ENCODE measurements around the gene TSSC4. TPM values are rescaled to one million over a fixed set of nuclear protein-coding genes. Genes with fewer than 3 reads are reported as not detected.
A peak's percentile ranks its signal among the peaks of the same experiment; 100 is the strongest.

TSSC4 gene
- total and polyA plus RNA-seq, 7 donors: 43.7 to 60.1 (median 49.6) TPM

GRCh38 chr11:2365571-2366210 lies 34.9 kb upstream of the TSSC4 start:
- Histone ChIP-seq H3K36me3 (no peaks in the 10 kb centered on the region), H3K27me3 (no peaks in the 10 kb centered on the region), H3K9me3 (no peaks in the 10 kb centered on the region), H3K4me1 (peaks cover 0 to 13% (median 10%) of the 10 kb centered on the region in 4 donors), H3K27ac (peak overlapping the region in 2 of 4 donors; percentile 31 to 33), H3K4me3 (no peak overlapping the region)
- DNase-seq: no peak
- intact Hi-C loops (cut with DNase I): no loop called here
- WGBS, 2 donors: 89% methylated on average over 16 of the region's 16 CpGs
- TF ChIP-seq EP300 (IDR thresholded peaks at IDR 0.05) (no peak), POLR2AphosphoS5 (IDR thresholded peaks at IDR 0.05) (no peak), POLR2A (IDR thresholded peaks at IDR 0.05) (no peak), CTCF (IDR thresholded peaks at IDR 0.05) (no peak)

- TF ChIP-seq POLR2AphosphoS5 (IDR thresholded peaks at IDR 0.05) (no peak), EP300 (IDR thresholded peaks at IDR 0.05) (no peak), CTCF (IDR thresholded peaks at IDR 0.05) (no peak), POLR2A (IDR thresholded peaks at IDR 0.05) (no peak)
- DNase-seq: no peak
- no peaks in the 10 kb centered on the region for H3K27me3 ChIP-seq
- H3K9me3 ChIP-seq: no peaks in the 10 kb centered on the region
- WGBS, 2 donors: 66 to 71% methylated on average over 11 of the region's 11 CpGs
- peak overlapping the region in 2 of 4 donors; percentile 31 to 33 for H3K27ac ChIP-seq
- no peaks in the 10 kb centered on the region for H3K36me3 ChIP-seq
- intact Hi-C loops (cut with DNase I): no loop called here
- H3K4me3 ChIP-seq: no peak overlapping the region
- H3K4me1 ChIP-seq: peaks cover 0 to 13% (median 10%) of the 10 kb centered on the region in 4 donors
Observed at GRCh38 chr11:2366276-2366675, 34.3 kb upstream of the TSSC4 start.

- Histone ChIP-seq H3K9me3 (no peaks in the 10 kb centered on the region), H3K27me3 (no peaks in the 10 kb centered on the region), H3K4me3 (no peak overlapping the region), H3K27ac (peak overlapping the region in 2 of 4 donors; percentile 31 to 33), H3K36me3 (no peaks in the 10 kb centered on the region), H3K4me1 (peaks cover 0 to 13% (median 10%) of the 10 kb centered on the region in 4 donors)
- intact Hi-C loops (cut with DNase I): no loop called here
- TF ChIP-seq EP300 (IDR thresholded peaks at IDR 0.05) (no peak), POLR2AphosphoS5 (IDR thresholded peaks at IDR 0.05) (no peak), CTCF (IDR thresholded peaks at IDR 0.05) (no peak), POLR2A (IDR thresholded peaks at IDR 0.05) (no peak)
- no peak for DNase-seq
- WGBS, 2 donors: 87 to 90% methylated on average over 7 of the region's 7 CpGs
Observed at GRCh38 chr11:2366733-2367132, 33.8 kb upstream of the TSSC4 start.

GRCh38 chr11:2367266-2368160 lies 33.0 kb upstream of the TSSC4 start:
- Histone ChIP-seq H3K27ac (no peak overlapping the region), H3K27me3 (no peaks in the 10 kb centered on the region), H3K9me3 (no peaks in the 10 kb centered on the region), H3K36me3 (no peaks in the 10 kb centered on the region), H3K4me3 (no peak overlapping the region), H3K4me1 (peaks cover 0 to 13% (median 10%) of the 10 kb centered on the region in 4 donors)
- 85 to 90% methylated on average over 17 of the region's 17 CpGs for WGBS, 2 donors
- intact Hi-C loops (cut with DNase I): no loop called here
- TF ChIP-seq CTCF (IDR thresholded peaks at IDR 0.05) (no peak), POLR2A (IDR thresholded peaks at IDR 0.05) (no peak), EP300 (IDR thresholded peaks at IDR 0.05) (no peak), POLR2AphosphoS5 (IDR thresholded peaks at IDR 0.05) (no peak)
- no peak for DNase-seq
